Neutrophil (primary cell): ENCODE results near the gene BLVRA.

Source experiments
- H3K27ac ChIP-seq: fragments of 200-600 bp; sonication (generic); 2 replicates; pipeline ENCODE4 v1.5.1; 2016; ENCODE audit warnings: mild to moderate bottlenecking, moderate library complexity
- H3K27me3 ChIP-seq: fragments of 200-600 bp; sonication (generic); 2 replicates; pipeline ENCODE4 v1.6.0; 2016; ENCODE audit warnings: mild to moderate bottlenecking
- H3K36me3 ChIP-seq: fragments of 200-600 bp; sonication (generic); 2 replicates; pipeline ENCODE4 v1.5.1; 2017
- H3K4me1 ChIP-seq, 2 experiments: fragments of 200-600 bp in 1 of 2; sonication (generic) in 1 of 2; 1 replicate in 1 of 2; 2 replicates in 1 of 2; pipeline versions ENCODE4 v1.5.1 to v1.6.1; 2013 to 2016; ENCODE audit warnings: low read depth in 1 of 2, low read length in 1 of 2, mild to moderate bottlenecking in 1 of 2, moderate library complexity in 1 of 2; ENCODE audit not compliant: control insufficient read depth in 1 of 2, insufficient read depth in 1 of 2
- H3K4me3 ChIP-seq, 2 experiments: fragments of 200-600 bp in 1 of 2; sonication (generic) in 1 of 2; 1 replicate in 1 of 2; 2 replicates in 1 of 2; pipeline ENCODE4 v1.5.1; 2013 to 2016; ENCODE audit warnings: low read depth in 1 of 2, low read length in 1 of 2, mild to moderate bottlenecking in 1 of 2, moderate library complexity in 1 of 2
- H3K9me3 ChIP-seq: fragments of 200-600 bp; sonication (generic); 2 replicates; pipeline ENCODE4 v1.5.1; 2016
- CTCF ChIP-seq: fragments of 200-600 bp; sonication (generic); IDR thresholded peaks from 2 replicates; pipeline ENCODE4 v1.5.1; 2016; ENCODE audit warnings: antibody characterized with exemption

Gene BLVRA

GRCh38 chr7:43785420-43785819, 26.9 kb downstream of the BLVRA start:
- Histone ChIP-seq H3K27me3 (no peaks in the 10 kb centered on the region), H3K36me3 (peaks cover 15% of the 10 kb centered on the region), H3K4me1 (peaks cover 8 to 15% of the 10 kb centered on the region in 2 experiments), H3K27ac (no peak overlapping the region), H3K9me3 (no peaks in the 10 kb centered on the region), H3K4me3 (no peak overlapping the region)
- TF ChIP-seq CTCF = no peak

- H3K36me3 ChIP-seq = peaks cover 23% of the 10 kb centered on the region
- H3K27ac ChIP-seq = no peak overlapping the region
- no peak for TF ChIP-seq CTCF
- no peak overlapping the region for H3K4me3 ChIP-seq
- H3K4me1 ChIP-seq = peaks cover 0 to 2% of the 10 kb centered on the region in 2 experiments
- H3K9me3 ChIP-seq = no peaks in the 10 kb centered on the region
- H3K27me3 ChIP-seq = no peaks in the 10 kb centered on the region
Measured at GRCh38 chr7:43787771-43788170, 29.3 kb downstream of the BLVRA start.

DNA sequence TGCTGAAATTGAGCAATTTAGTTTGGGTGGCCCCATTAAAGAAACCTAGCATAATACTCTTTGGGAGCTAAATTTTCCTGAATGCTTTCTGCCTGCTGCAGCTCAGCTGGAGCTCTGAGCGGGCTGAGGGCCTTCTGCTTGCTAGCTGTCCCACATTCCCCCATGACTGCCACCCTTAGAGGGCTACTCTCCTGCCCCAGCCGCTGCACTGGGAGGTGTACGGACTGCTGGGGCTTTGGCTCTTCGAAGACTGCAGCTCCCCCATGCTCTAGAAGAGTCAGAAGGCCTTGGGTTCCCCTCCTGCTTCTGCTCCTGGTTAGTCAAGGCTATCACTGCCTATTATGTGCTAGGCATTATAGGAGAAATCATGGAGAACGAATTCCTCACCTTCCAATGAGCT, 31.5 kb downstream of the BLVRA start:
- H3K4me3 ChIP-seq = no peak overlapping the region
- H3K4me1 ChIP-seq = no peaks in the 10 kb centered on the region
- no peaks in the 10 kb centered on the region for H3K27me3 ChIP-seq
- H3K36me3 ChIP-seq = peaks cover 27% of the 10 kb centered on the region
- no peak for TF ChIP-seq CTCF
- H3K9me3 ChIP-seq = no peaks in the 10 kb centered on the region
- no peak overlapping the region for H3K27ac ChIP-seq

GRCh38 chr7:43790834-43791233, 32.4 kb downstream of the BLVRA start:
- TF ChIP-seq CTCF = no peak
- H3K27me3 ChIP-seq = no peaks in the 10 kb centered on the region
- no peaks in the 10 kb centered on the region for H3K9me3 ChIP-seq
- H3K4me3 ChIP-seq = no peak overlapping the region
- H3K36me3 ChIP-seq = peaks cover 27% of the 10 kb centered on the region
- H3K4me1 ChIP-seq = no peaks in the 10 kb centered on the region
- H3K27ac ChIP-seq = peak overlapping the region; percentile 51

DNA sequence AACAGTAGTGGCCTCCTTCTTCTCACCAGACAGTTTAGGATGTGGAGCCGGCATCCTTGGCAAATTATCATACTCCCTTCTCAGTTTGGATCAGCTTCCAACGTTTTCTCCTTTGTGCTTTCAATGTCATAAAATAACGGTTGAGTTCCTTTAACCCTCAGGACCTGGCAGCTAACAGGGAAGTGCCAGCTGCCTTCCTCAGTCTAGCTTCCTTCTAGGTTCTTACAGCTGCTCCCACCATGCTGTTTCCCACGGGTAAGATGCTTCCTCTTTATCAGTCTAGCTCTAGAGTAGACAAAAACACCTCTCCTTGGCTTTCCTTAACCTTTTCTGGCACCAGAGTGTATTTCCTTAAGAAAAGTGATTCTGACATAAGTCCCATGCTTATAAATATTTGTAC, 33.2 kb downstream of the BLVRA start:
- no peak for TF ChIP-seq CTCF
- peaks cover 27% of the 10 kb centered on the region for H3K36me3 ChIP-seq
- H3K4me1 ChIP-seq = no peaks in the 10 kb centered on the region
- peak overlapping the region; percentile 51 for H3K27ac ChIP-seq
- no peak overlapping the region for H3K4me3 ChIP-seq
- no peaks in the 10 kb centered on the region for H3K27me3 ChIP-seq
- H3K9me3 ChIP-seq = no peaks in the 10 kb centered on the region
